ENCODE results near the gene MSH6. TPM values are rescaled to one million over a fixed set of nuclear protein-coding genes. Genes with fewer than 3 reads are reported as not detected.

The MSH6 gene
- total RNA-seq, 2 experiments from 2014 or later: 37.3 to 38.5 TPM

DNA sequence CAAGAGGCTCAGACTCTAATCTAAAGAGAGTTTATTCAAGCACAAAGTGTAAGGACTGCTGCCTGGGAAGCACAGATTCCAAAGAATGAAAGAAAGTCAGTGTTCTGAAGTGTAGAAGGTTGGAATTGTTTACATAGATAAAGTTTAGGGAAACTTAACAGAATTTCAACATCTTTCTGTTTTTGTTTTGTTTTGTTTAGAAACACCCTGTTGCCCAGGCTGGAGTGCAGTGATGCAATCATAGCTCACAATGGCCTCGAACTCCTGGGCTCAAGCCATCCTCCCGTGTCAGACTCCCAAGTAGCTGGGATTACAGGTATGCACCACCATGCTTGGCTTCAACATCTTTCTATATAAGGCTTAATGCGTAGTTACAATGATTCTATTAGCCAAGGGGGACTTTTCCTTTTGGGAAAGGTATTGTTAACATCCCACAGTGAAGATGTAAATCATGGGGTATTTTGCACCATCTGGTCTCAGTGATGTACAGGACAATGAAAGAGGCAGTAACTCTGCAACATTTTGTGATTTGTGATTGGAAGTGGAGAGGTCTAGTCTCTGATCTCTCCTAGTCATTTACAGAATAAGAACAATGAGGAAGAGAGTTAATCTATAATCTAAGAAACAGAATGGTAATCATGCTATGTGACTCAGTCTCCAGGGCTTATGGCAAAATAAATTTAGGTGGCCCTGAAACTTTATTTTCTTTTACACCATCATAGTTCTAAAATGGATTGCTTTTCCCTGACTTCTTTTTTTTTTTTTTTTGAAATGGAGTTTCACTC lies 45.6 kb upstream of the MSH6 start:
- Mint-ChIP-seq H3K9me3 (no peaks in the 10 kb centered on the region), H3K27me3 (peaks cover 5% of the 10 kb centered on the region), H3K27ac (no peak overlapping the region), H3K4me1 (ENCODE audit: low read depth) (no peaks in the 10 kb centered on the region), H3K4me3 (no peak overlapping the region), H3K36me3 (ENCODE audit: low read depth) (no peaks in the 10 kb centered on the region)
- Histone ChIP-seq H3K9me3 (ENCODE audit: control insufficient read depth in 1 of 2, insufficient read depth in 1 of 2, low read length in 2 of 2) (no peaks in the 10 kb centered on the region), H3K27ac (ENCODE audit: low read depth in 1 of 2, low read length in 2 of 2) (no peak overlapping the region), H3K4me1 (ENCODE audit: insufficient read depth, low read length) (no peaks in the 10 kb centered on the region), H3K4me3 (ENCODE audit: low read length) (no peak overlapping the region), H3K36me3 (ENCODE audit: insufficient read depth, low read length) (no peaks in the 10 kb centered on the region), H3K27me3 (ENCODE audit: control insufficient read depth in 1 of 2, insufficient read depth in 2 of 2, low read length in 2 of 2) (no peaks in the 10 kb centered on the region)
- no peak for DNase-seq
- ChIA-PET CTCF (no interaction called here), POLR2A (no interaction called here)
- TF ChIP-seq, protein P1, sequence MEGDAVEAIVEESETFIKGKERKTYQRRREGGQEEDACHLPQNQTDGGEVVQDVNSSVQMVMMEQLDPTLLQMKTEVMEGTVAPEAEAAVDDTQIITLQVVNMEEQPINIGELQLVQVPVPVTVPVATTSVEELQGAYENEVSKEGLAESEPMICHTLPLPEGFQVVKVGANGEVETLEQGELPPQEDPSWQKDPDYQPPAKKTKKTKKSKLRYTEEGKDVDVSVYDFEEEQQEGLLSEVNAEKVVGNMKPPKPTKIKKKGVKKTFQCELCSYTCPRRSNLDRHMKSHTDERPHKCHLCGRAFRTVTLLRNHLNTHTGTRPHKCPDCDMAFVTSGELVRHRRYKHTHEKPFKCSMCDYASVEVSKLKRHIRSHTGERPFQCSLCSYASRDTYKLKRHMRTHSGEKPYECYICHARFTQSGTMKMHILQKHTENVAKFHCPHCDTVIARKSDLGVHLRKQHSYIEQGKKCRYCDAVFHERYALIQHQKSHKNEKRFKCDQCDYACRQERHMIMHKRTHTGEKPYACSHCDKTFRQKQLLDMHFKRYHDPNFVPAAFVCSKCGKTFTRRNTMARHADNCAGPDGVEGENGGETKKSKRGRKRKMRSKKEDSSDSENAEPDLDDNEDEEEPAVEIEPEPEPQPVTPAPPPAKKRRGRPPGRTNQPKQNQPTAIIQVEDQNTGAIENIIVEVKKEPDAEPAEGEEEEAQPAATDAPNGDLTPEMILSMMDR (IDR thresholded peaks at IDR 0.05): no peak
- ATAC-seq (ENCODE audit: poor library complexity): no peak
- intact Hi-C loops (cut with DNase I, micrococcal nuclease): no loop called here

DNA sequence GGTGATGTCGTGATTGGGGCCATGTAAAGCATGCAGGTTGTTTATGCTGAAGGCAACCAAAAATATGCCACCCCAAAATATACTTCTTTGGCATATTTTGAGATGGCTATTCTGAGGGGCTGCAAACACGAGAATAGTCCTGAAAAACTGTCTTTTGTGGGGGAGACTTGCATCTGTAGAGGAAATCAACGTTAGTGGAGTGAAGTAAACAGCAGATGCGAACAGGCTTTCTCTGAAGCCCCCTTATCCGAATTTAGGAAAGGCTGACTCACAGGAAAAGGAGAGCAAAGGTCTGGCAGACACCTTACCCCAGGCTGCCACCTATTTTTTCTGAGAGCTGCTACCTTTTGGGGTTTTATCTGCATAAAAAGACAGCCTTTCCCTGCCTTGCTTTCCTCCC lies 44.6 kb upstream of the MSH6 start:
- POLR2A ChIA-PET: no interaction called here
- H3K36me3 ChIP-seq (ENCODE audit: insufficient read depth, low read length): no peaks in the 10 kb centered on the region
- Mint-ChIP-seq H3K4me3 (no peak overlapping the region), H3K27ac (no peak overlapping the region), H3K4me1 (ENCODE audit: low read depth) (no peaks in the 10 kb centered on the region), H3K27me3 (peaks cover 5% of the 10 kb centered on the region), H3K36me3 (ENCODE audit: low read depth) (no peaks in the 10 kb centered on the region), H3K9me3 (no peaks in the 10 kb centered on the region)
- H3K27ac ChIP-seq (ENCODE audit: low read depth in 1 of 2, low read length in 2 of 2): no peak overlapping the region
- no peaks in the 10 kb centered on the region for H3K4me1 ChIP-seq (ENCODE audit: insufficient read depth, low read length)
- H3K9me3 ChIP-seq (ENCODE audit: control insufficient read depth in 1 of 2, insufficient read depth in 1 of 2, low read length in 2 of 2): no peaks in the 10 kb centered on the region
- TF ChIP-seq, protein P1 (IDR thresholded peaks at IDR 0.05): no peak
- intact Hi-C loops (cut with DNase I, micrococcal nuclease): no loop called here
- ATAC-seq (ENCODE audit: poor library complexity) (no peak), DNase-seq (no peak)
- peaks cover 0 to 4% of the 10 kb centered on the region in 2 experiments for H3K27me3 ChIP-seq (ENCODE audit: control insufficient read depth in 1 of 2, insufficient read depth in 2 of 2, low read length in 2 of 2)
- no peak overlapping the region for H3K4me3 ChIP-seq (ENCODE audit: low read length)
- CTCF ChIA-PET: no interaction called here

GRCh38 chr2:47741101-47741500 lies 41.8 kb upstream of the MSH6 start:
- Histone ChIP-seq H3K4me3 (ENCODE audit: low read length) (no peak overlapping the region), H3K27me3 (ENCODE audit: control insufficient read depth in 1 of 2, insufficient read depth in 2 of 2, low read length in 2 of 2) (peaks cover 0 to 4% of the 10 kb centered on the region in 2 experiments), H3K9me3 (ENCODE audit: control insufficient read depth in 1 of 2, insufficient read depth in 1 of 2, low read length in 2 of 2) (no peaks in the 10 kb centered on the region), H3K4me1 (ENCODE audit: insufficient read depth, low read length) (no peaks in the 10 kb centered on the region), H3K36me3 (ENCODE audit: insufficient read depth, low read length) (no peaks in the 10 kb centered on the region), H3K27ac (ENCODE audit: low read depth in 1 of 2, low read length in 2 of 2) (no peak overlapping the region)
- H3K4me3 Mint-ChIP-seq: no peak overlapping the region
- DNase-seq: no peak
- H3K36me3 Mint-ChIP-seq (ENCODE audit: low read depth): no peaks in the 10 kb centered on the region
- TF ChIP-seq, protein P1 (IDR thresholded peaks at IDR 0.05): no peak
- H3K4me1 Mint-ChIP-seq (ENCODE audit: low read depth): no peaks in the 10 kb centered on the region
- ATAC-seq (ENCODE audit: poor library complexity): no peak
- ChIA-PET POLR2A (no interaction called here), CTCF (interaction anchor here (0.9 kb wide), 1 partner anchor 13 kb away, joined by 3 read pairs; no protein-coding TSS in a partner anchor)
- H3K27ac Mint-ChIP-seq: no peak overlapping the region
- H3K27me3 Mint-ChIP-seq: peaks cover 18% of the 10 kb centered on the region
- intact Hi-C loops (cut with DNase I, micrococcal nuclease): no loop called here
- no peaks in the 10 kb centered on the region for H3K9me3 Mint-ChIP-seq
